Mesenteric fat pad (tissue), 1 donor: ENCODE data around the gene STARD5. TPM values are rescaled to one million over a fixed set of nuclear protein-coding genes. Genes with fewer than 3 reads are reported as not detected.
"Not testable (repeated sequence)": the region's sequence is repeated elsewhere in the genome, so short reads cannot be mapped to it uniquely, and the experiment has no call there.

ENCODE experiments used
- DNase-seq: peaks from one replicate; pipeline ENCODE4 v3.0.0-alpha.2; 2020; ENCODE audit warnings: low spot score
- long read RNA-seq: library from polyadenylated mRNA; unstranded; transcript quantifications from one replicate; pipeline ENCODE4 v2.0.0, GENCODE V29; 2020
- total RNA-seq: library from RNA; stranded (reverse); fragmentation: NEBNext Ultra II Directional; extraction: Animal tissue kit (Norgen Biotek cat#: 25700); gene quantifications from one replicate; pipeline ENCODE4 v1.2.1, GENCODE V29; 2021
- donor health status: DM: yes; HTN: yes; CAD: no.

STARD5 gene, protein sequence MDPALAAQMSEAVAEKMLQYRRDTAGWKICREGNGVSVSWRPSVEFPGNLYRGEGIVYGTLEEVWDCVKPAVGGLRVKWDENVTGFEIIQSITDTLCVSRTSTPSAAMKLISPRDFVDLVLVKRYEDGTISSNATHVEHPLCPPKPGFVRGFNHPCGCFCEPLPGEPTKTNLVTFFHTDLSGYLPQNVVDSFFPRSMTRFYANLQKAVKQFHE
- 3.3 TPM for total RNA-seq
- long read RNA-seq, full-length matches to known transcripts, result 6 of 7 reads
- long read RNA-seq, partial matches to known transcripts, result 0 of 7 reads
- long read RNA-seq, other reads (novel, unspliced or antisense), result 1 of 7 reads

- peak; percentile 100 for DNase-seq
Observed at GRCh38 chr15:81323944-81324881, at the start of gene STARD5. Gene STARD5 (minus strand): TSS chr15:81324141. CDS start chr15:81324099, 42 bp downstream.

DNA sequence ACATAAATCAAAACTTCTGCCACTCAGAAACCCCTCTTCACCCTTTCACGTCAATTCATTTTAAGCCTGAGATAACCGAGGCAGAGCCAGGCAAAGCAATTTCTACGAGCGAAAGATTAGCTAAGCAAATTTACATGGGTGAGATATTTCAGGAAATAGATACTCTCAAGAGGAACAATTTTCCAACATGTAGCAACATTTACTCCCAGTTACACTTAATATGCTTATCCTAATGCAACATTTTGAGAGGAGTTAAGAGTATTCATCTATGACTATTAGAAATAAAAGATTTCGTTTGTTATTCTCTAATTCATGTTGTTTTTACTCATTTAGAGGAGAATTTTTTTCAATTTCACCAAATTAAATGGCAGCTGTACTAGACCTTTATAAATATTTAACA is 49.2 kb upstream of the STARD5 start:
- DNase-seq, result no peak

DNA sequence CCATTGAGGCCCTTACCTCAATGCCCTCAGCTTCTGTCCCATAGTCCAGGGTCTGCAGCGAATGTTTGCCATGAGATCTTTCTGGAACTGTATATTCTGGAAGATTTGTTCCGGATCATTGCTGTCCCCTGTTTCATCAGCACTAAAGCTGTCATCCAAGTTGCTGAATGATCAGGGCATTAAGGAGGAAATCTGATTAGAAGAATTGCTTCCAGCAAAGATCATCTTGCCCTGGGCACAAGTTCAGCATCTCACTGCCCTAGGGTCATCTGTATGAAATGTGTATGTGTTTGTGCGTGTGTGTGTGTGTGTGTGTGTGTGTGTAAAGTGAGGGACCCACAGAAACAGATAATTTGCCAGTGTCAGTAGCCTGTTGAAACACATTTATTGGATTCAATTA is 48.6 kb upstream of the STARD5 start:
- no peak for DNase-seq

DNA sequence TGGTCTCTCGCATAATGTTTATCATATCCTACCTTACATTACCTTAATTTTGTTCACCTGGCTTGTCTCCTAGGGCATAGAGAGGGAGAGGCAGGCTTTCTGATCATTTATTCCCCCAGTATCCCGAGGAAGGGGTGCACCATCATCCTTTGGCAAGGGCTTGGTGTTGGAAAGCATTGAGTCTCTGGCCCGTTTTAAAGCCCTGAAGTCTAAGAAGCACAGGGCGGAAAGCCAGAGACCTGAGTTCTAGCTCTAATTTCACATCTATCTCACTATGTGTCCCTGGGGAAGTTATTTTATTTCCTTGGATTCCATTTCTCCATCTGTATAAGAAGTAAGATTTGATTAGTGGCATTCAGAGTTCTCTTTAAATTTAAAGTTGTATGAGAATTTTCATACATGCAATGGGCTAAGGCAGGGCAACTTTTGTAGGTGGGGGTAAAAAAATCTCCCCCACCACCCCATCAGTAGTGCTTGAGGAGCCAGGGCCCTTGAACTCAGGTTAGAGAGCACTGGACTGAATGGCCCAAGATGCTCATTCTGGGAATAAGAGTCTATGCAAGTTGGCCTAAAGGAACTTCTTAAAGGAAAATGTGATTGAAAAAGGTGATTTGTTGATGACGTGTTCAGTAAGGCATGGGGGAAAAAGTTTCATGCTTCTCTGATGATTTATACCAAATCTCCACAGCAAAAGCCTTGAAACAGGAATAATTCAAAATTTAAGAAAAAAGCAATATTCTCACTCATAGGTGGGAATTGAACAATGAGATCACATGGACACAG is 40.0 kb upstream of the STARD5 start:
- DNase-seq, result no peak

DNA sequence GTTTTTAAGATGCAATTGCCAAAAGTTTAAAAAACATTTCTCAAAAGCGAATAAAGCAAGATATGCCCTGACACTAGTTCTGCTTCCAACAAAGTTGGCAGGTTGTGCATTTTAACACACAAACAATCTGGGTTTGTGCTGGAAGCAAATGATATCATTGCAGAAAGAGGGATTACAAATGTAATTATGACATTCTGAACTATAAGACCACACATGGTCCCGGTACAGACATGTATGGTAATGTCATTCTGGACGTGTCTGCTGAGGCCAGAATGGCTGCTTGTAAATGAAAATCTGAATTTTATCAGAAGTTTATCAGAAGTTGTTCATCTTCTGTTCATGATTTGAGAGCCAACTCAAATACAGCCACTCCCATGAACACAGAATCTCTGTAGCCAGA is 39.3 kb upstream of the STARD5 start:
- DNase-seq, result no peak

- DNase-seq, result no peak
Observed at GRCh38 chr15:81362790-81363189, 38.8 kb upstream of the STARD5 start.

DNA sequence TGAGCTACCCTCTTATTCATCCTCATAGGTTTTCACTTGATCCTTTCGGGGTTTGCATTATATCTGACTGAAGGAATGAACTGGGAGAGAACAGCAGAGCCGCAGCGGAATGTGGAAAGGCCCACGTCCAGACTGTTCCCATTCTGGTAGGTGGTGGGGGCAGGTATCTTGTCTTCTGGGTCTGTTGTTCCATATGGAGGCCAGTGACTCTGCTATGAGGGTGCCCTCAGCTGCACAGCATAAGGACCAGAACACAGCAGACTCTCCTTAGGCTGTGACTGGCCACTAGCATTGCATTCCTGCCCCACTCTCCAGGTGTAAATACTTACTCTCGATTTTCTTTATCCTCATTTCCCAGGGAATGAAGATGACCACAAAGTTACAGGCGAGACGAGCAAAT is 38.0 kb upstream of the STARD5 start:
- DNase-seq, result no peak

GRCh38 chr15:81360491-81360890 is 36.5 kb upstream of the STARD5 start:
- no peak for DNase-seq

- DNase-seq, result no peak
Observed at GRCh38 chr15:81358248-81358647, 34.3 kb upstream of the STARD5 start.

DNA sequence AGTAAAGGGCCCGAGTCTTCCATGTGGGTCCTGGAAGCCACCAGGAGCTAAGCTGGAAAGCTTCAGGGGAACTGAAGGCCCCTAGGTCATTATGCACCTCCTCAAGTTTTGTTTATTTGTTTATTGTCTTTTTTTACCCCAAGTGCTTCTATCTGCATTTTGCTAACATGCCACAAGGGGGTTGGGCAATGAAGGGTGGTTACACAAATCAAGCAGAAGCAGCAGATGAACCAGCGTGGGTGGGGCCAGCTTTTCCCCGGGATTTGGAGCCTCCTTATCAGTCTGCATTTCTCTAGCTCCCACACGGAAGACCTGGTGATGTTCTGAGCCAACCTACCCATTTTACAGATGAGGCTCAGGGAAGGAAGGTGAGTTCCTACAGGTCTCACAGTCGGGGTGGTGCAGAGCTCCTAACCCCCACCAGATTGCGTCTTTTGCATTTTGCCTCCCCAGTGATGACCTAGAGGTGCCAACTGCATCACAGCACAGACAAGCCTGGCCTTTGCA is 33.3 kb upstream of the STARD5 start:
- DNase-seq, result no peak

- no peak for DNase-seq
Observed at GRCh38 chr15:81356252-81356651, 32.3 kb upstream of the STARD5 start.

DNA sequence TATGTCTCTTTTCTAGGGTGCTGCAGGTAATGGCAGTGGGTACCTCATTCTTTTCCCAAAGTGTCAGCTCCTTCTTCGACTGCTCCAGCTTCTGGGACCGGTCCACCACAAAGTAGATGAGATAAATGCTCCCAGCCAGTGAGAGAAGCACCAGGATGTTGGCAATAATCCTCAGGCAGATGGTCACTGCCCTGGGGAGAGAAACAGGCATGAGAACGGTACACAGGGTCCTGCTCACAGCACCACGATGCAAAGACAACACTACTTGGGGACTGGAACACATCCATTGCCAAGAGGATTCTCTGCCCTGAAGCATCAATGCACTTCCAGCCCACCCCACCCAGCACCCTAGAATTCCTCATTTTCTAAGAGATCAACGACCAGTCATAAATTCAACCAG is 27.7 kb upstream of the STARD5 start:
- no peak for DNase-seq

DNA sequence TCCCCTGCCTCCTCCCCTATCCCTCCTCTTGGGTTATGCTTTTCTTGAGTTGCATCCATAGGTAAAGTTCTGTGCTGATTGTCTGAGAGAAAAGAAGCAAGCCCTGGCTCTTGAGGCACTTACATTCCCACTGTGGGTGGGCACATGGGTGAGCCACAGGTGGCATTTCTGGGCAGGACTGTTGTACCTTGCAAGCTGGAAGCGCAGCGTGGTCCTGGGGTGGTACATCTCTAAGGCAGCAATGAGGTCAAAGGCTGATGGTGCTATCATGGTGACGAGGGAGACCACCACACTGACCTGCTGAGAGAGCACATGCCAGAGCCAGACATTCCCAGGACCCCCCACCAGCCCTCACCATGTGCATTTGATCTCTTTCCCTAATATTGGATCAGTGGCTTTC is 25.3 kb upstream of the STARD5 start:
- no peak for DNase-seq

DNA sequence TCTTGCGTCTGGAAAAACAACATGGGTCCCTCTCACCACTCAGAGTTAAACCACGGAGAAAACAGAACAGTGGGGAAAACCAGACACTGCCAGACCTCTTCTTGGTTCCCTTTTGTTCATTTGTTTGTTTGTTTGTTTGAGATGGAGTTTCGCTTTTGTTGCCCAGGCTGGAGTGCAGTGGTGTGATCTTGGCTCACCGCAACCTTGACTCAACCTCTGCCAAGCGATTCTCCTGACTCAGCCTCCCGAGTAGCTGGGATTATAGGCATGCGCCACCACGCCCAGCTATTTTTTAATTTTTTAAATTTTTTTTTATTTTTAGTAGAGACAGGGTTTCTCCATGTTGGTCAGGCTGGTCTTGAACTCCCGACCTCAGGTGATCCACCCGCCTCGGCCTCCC is 24.8 kb upstream of the STARD5 start:
- not testable (repeated sequence) for DNase-seq

DNA sequence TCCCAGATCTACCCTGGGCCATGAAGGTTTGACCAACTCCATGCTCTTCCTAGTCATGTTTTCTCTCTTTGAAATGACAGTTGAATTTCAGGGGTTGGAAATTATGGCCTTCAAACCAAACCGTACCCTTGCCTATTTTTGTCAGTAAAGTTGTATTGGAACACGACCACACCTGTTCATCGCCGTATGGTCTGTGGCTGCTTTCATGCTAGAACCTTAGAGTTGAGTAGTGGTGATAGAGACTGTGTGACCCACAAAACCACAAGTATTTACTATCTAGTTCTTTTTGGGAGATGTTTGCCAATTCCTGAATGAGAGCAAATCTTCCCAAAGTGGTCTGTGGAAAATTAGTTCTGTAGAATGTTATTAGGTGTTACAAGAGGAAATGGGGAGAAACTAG is 24.0 kb upstream of the STARD5 start:
- no peak for DNase-seq

- DNase-seq, result no peak
Observed at GRCh38 chr15:81346611-81347010, 22.7 kb upstream of the STARD5 start.

GRCh38 chr15:81343371-81343770 is 19.4 kb upstream of the STARD5 start:
- no peak for DNase-seq

- no peak for DNase-seq
Observed at GRCh38 chr15:81341351-81341750, 17.4 kb upstream of the STARD5 start.

- no peak for DNase-seq
Observed at GRCh38 chr15:81339851-81340250, 15.9 kb upstream of the STARD5 start.

DNA sequence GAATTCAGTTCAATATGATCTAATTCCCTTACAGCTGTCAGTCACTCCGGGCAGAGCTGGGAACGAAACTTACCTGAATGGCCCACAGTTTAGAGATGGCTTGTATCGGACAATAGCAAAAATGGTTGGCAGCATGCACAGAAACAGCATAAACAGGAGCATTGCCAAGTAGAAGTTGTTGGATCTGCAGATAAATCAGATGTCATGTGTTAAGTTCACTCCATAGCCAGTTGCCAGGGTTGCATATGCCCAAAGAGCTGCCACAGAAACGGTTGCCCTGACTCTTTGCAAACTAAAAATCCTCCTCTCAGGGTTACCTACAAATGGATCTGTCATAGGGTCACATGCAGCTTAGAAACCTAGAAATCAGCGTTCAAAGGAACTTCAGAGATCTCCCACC is 15.4 kb upstream of the STARD5 start:
- DNase-seq, result no peak
